ENCODE data around the gene PEX14.

Gene PEX14

GRCh38 chr1:10650556-10651388 lies 176.0 kb downstream of the PEX14 start:
- no peak for DNase-seq

- no peak for DNase-seq
These were observed 176.6 kb downstream of the PEX14 start for GRCh38 chr1:10651389-10651766.

GRCh38 chr1:10651793-10652192 lies 177.0 kb downstream of the PEX14 start:
- no peak for DNase-seq

- no peak for DNase-seq
These were observed 177.9 kb downstream of the PEX14 start for GRCh38 chr1:10652626-10653025.

- no peak for DNase-seq
These were observed 178.8 kb downstream of the PEX14 start for GRCh38 chr1:10653370-10654125.

GRCh38 chr1:10655002-10655401 lies 180.3 kb downstream of the PEX14 start:
- DNase-seq, result no peak

GRCh38 chr1:10656431-10656830 lies 181.7 kb downstream of the PEX14 start:
- no peak for DNase-seq

- DNase-seq, result no peak
These were observed 182.5 kb downstream of the PEX14 start for GRCh38 chr1:10657088-10657847.

- no peak for DNase-seq
These were observed 183.8 kb downstream of the PEX14 start for GRCh38 chr1:10658396-10659066.

GRCh38 chr1:10659218-10659617 lies 184.5 kb downstream of the PEX14 start:
- no peak for DNase-seq

GRCh38 chr1:10659646-10660540 lies 185.1 kb downstream of the PEX14 start:
- no peak for DNase-seq

GRCh38 chr1:10661453-10661852 lies 186.7 kb downstream of the PEX14 start:
- no peak for DNase-seq

- DNase-seq, result no peak
These were observed 187.4 kb downstream of the PEX14 start for GRCh38 chr1:10662090-10662688.

GRCh38 chr1:10662824-10663677 lies 188.3 kb downstream of the PEX14 start:
- DNase-seq, result no peak

- DNase-seq, result no peak
These were observed 188.9 kb downstream of the PEX14 start for GRCh38 chr1:10663678-10664035.

- DNase-seq, result no peak
These were observed 189.5 kb downstream of the PEX14 start for GRCh38 chr1:10664251-10664650.

- no peak for DNase-seq
These were observed 190.5 kb downstream of the PEX14 start for GRCh38 chr1:10665226-10665625.

GRCh38 chr1:10665930-10666850 lies 191.4 kb downstream of the PEX14 start:
- no peak for DNase-seq

Measured in fibroblast of skin of abdomen (primary cell).